ENCODE data around the gene ADGRL2.

Gene ADGRL2

GRCh38 chr1:81805537-81806431 lies 5.0 kb downstream of the ADGRL2 start:
- no peak for DNase-seq (ENCODE audit: low spot score)

DNA sequence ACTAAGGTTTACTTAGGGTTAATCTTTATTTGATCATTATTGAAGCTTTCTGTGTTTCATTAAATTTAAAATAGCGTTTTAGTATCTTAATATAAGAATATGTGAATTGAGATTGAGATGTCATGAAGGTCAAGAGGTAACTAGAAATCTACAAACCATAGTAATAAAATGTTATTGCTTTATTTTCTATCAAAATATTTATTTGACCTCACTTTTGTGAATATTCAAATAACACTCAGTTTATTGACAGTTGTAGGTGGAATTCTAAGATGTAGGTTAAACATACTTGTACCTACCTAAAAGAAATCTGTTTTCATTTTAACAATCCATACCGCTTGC lies 5.7 kb downstream of the ADGRL2 start:
- DNase-seq (ENCODE audit: low spot score): no peak

DNA sequence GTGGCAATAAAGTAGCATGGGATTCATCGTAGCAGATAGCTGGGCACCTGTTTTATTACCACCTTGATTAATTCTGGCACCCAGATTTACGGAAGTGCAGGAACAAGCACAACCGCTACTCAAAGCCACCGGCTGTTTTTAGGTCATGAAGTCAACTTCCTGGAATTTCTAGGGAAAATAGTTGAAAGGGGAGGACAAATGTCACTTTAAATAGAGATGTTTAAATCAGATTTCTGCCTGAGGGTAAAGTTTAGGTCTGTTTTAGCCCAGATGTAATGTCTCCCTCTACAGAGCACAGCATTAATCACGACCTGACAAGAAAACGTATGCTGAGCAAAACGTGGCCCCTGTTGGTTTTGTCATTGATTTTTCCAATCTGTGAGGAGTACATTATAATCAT lies 8.0 kb downstream of the ADGRL2 start:
- peak; percentile 88 for DNase-seq (ENCODE audit: low spot score)

DNA sequence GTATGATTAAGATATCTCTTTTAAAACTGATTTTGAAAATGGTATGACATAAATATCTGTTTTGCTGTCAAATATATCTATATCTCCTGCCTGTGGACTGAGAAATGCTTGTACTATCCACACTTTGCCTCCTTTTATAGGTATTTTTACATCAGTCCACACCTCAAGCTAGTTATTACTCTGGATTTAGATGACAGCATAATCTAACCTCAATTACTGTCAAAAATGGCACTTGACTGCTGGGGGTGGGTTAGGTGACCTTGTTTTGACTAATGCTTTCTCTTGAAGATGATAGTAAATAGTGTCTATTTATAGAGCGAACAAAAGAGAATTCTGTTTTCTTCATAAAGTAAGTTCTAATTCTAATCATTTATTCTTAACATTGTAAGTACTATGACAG lies 9.1 kb downstream of the ADGRL2 start:
- no peak for DNase-seq (ENCODE audit: low spot score)

GRCh38 chr1:81811757-81812371 lies 11.1 kb downstream of the ADGRL2 start:
- no peak for DNase-seq (ENCODE audit: low spot score)

- DNase-seq (ENCODE audit: low spot score): no peak
These were observed 12.0 kb downstream of the ADGRL2 start for GRCh38 chr1:81812712-81813111.

DNA sequence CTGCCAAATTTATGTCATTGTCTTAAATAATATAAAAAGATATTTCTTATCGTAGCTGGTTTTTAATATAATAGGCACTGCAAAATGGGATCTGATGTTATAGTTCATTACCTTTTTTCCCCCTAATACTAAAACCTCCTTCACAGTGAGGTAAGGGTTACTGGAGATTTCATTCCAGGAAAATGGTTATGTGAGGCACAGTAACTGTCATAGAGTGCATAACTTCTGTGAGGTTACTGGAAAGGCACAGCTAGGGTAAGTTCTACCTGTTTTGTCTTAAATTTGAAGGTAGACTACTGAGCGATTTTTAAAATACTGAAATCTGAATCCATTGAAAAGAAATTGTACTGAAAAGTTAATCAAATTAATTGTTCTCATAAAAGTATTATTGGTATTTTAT lies 13.0 kb downstream of the ADGRL2 start:
- DNase-seq (ENCODE audit: low spot score): no peak

DNA sequence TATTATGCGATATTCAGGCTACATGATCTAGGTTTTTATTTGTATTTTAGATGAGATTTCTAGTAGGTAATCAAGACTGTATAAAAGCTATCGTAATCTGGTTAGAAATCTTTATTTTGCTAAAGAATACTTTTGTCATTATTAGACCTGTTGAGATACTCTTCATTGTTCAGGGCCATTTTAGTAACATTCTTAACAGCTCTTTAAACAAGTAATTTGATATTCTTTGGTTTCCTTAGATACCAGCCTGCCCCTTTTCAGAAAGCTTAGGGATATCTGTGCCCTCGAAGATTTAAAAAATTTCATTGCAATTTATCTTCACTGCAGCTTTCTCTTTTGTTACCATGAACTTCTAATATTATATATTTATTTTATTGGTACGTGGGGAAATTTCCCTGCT lies 18.9 kb downstream of the ADGRL2 start:
- no peak for DNase-seq (ENCODE audit: low spot score)

GRCh38 chr1:81820765-81821164 lies 20.0 kb downstream of the ADGRL2 start:
- no peak for DNase-seq (ENCODE audit: low spot score)

- no peak for DNase-seq (ENCODE audit: low spot score)
These were observed 22.3 kb downstream of the ADGRL2 start for GRCh38 chr1:81823082-81823481.

DNA sequence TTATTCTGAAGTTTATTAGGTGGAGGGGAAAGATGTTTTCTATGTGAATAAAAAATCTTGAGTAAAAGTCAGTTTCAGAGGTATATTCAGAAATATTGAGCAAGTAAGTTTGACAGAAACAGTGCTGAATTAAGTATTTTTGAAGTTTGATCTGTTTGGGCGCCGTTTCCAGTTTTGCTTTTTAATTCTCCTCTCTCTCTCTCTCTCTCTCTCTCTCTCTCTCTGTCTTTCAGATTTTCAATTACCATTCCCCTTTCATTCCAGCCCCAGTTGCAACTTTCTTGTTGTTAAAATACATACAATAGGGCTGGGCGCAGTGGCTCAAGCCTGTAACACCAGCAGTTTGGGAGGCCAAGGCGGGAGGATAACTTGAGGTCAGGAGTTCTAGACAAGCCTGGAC lies 24.0 kb downstream of the ADGRL2 start:
- DNase-seq (ENCODE audit: low spot score): no peak

- DNase-seq (ENCODE audit: low spot score): no peak
These were observed 27.2 kb downstream of the ADGRL2 start for GRCh38 chr1:81827942-81828341.

- no peak for DNase-seq (ENCODE audit: low spot score)
These were observed 31.8 kb downstream of the ADGRL2 start for GRCh38 chr1:81832573-81832972.

- no peak for DNase-seq (ENCODE audit: low spot score)
These were observed 33.0 kb downstream of the ADGRL2 start for GRCh38 chr1:81833722-81834121.

GRCh38 chr1:81834268-81834667 lies 33.5 kb downstream of the ADGRL2 start:
- no peak for DNase-seq (ENCODE audit: low spot score)

DNA sequence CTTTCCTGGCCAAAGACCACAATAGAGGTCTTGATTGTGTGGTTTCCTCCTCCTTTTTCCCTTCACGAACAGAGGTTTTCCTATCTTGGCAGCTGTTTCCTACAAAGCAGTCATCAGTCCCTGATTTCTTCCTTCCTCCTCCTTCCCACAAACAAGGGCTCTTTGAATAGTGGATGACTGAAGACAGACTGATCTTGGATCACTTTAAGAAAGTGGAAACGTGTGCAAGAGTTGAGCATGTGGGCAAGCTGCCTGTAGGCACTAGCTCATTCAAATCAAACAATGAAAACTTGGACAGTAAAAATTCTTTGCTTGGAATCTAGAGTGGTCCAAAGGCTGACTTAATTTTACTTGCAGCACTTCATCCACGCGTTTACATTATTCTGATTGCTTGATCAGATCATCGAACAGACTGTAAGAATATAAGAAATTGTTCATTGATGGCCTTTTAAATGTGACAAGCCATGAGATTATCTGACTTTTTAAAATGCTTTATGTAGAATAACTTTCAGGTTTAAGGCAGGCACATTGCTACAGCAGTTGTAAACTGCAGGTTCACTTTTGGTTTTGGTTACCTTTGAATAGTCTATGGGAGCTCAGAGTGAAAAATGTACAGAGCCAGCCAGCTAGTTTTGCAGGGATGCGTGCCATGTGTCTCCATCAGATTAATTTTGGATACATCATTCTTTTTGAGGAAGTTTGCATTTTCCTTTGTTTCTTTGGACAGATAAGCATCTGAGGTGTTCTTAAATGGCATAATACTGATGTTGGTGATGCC lies 34.4 kb downstream of the ADGRL2 start:
- no peak for DNase-seq (ENCODE audit: low spot score)

DNA sequence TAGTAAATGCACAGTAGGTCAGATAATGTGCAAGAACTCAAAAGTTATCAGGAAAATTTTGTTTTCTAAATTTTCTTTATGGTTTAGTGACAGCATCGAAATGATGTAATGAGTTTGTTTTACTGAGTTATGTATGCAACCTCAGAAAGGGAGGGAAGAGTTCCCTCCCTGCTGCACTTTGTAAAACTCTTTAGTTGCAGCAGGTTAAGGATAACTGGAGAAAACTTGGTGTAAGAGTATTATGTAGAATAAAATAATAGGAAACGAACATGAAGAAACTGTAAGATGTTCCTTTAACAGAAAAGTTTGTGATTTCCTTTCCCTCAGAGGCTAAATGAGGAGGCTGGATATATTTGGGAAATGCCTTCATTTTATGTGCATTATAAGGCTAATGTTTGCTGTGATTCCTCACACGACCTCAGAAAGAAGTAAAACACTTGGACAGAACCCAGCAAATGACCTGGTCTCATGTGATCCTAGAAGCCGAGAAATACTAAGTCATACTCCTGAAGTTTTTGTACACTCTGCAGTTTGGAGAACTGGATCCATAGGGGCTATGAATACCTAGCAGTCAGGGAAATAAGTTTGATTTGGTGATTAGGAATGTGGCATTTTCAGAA lies 35.4 kb downstream of the ADGRL2 start:
- DNase-seq (ENCODE audit: low spot score): no peak

- no peak for DNase-seq (ENCODE audit: low spot score)
These were observed 38.0 kb downstream of the ADGRL2 start for GRCh38 chr1:81838600-81839218.

DNA sequence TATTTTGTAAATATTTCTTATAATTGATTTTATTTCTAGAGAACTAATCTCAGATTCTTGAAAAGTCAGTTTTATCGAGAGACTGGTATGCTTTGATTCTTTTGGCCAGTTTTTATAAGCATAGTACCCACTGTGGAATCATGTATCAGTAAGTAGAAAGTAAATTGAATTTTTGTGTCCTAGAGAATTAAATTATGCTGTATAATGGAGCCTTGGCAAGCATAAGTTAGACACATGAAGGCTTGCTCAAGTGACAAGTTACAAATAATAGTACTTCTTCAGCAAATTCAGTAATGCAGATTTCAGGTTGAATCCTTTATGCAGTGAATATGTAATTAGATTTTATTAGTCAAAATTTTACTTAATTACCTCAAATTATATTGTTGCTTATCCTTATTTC lies 40.1 kb downstream of the ADGRL2 start:
- peak; percentile 58 for DNase-seq (ENCODE audit: low spot score)

- no peak for DNase-seq (ENCODE audit: low spot score)
These were observed 41.1 kb downstream of the ADGRL2 start for GRCh38 chr1:81841795-81842194.

DNA sequence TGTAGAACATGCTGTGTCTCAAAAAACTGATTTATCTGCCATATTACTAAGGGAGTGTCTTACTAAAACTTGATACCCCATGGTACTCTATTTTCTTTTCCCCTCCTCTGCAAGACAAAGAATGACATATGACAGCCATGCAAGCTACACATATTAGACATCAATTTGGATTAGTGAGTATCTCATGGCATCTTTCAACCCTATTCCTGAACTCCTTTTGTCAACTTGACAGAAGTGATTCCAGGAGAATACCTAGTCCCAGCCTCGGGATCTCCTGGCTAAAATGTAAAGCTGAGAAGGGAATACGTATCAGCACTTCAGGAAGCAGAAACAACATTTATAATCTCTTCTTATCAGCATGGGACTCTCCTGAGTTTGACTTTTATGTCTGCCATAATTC lies 43.7 kb downstream of the ADGRL2 start:
- no peak for DNase-seq (ENCODE audit: low spot score)

GRCh38 chr1:81846630-81847029 lies 45.9 kb downstream of the ADGRL2 start:
- DNase-seq (ENCODE audit: low spot score): no peak
